PC-3 (cell line): ENCODE measurements around the gene CYP11A1. TPM values are rescaled to one million over a fixed set of nuclear protein-coding genes. Genes with fewer than 3 reads are reported as not detected.

ENCODE experiments used
- ATAC-seq: fragments of 200-7000 bp; cut with Tn5 transposase; 2 replicates; pipeline ENCODE4 v1.9.1; 2020; ENCODE audit warnings: mild to moderate bottlenecking, moderate library complexity
- BruUV-seq: library from RNA; stranded (reverse); fragments of 400-500 nt; replicated peaks from 2 replicates; lab custom pipeline; 2021; lab: Mats Ljungman, UMichigan
- CTCF ChIA-PET: fragments of 300-600 bp; sonication (Branson Sonifier 250); formaldehyde crosslinking; loops from one replicate; lab custom pipeline; 2022; ENCODE audit warnings: antibody characterized with exemption; lab: Charles Lee
- POLR2A ChIA-PET: fragments of 300-600 bp; sonication (Branson Sonifier 250); formaldehyde crosslinking; loops from one replicate; lab custom pipeline; 2022; ENCODE audit warnings: antibody characterized with exemption; ENCODE audit not compliant: unreplicated experiment; lab: Charles Lee
- DNase-seq: peaks from one replicate; pipeline ENCODE4 v3.0.0-alpha.2; 2015
- H2AFZ ChIP-seq: fragments of 300-600 bp; sonication (generic); 2 replicates; pipeline ENCODE4 v1.6.0; 2016; ENCODE audit warnings: antibody characterized with exemption, low read length
- H3F3A ChIP-seq: fragments of 300-600 bp; sonication (generic); one replicate; pipeline ENCODE4 v1.6.0; 2017; ENCODE audit warnings: antibody characterized with exemption, low read length, control low read depth, mild to moderate bottlenecking; ENCODE audit not compliant: unreplicated experiment
- H3K27ac ChIP-seq: fragments of 300-600 bp; sonication (generic); 2 replicates; pipeline ENCODE4 v1.5.1; 2016; ENCODE audit warnings: mild to moderate bottlenecking, low read length
- H3K27me3 ChIP-seq: fragments of 300-600 bp; sonication (generic); 2 replicates; pipeline ENCODE4 v1.6.1; 2016; ENCODE audit warnings: low read length, mixed read lengths
- H3K36me3 ChIP-seq: fragments of 300-600 bp; sonication (generic); 2 replicates; pipeline ENCODE4 v1.6.1; 2016; ENCODE audit warnings: low read depth, mixed run types, low read length, mixed read lengths
- H3K4me1 ChIP-seq: fragments of 300-600 bp; sonication (generic); 2 replicates; pipeline ENCODE4 v1.5.1; 2016; ENCODE audit warnings: low read length; ENCODE audit not compliant: insufficient read depth
- H3K4me2 ChIP-seq: fragments of 300-600 bp; sonication (generic); 2 replicates; pipeline ENCODE4 v1.6.0; 2016; ENCODE audit warnings: low read length
- H3K4me3 ChIP-seq: fragments of 300-600 bp; sonication (generic); 2 replicates; pipeline ENCODE4 v1.5.1; 2016; ENCODE audit warnings: mild to moderate bottlenecking, low read length, mixed read lengths
- H3K79me2 ChIP-seq: fragments of 300-600 bp; sonication (generic); 2 replicates; pipeline ENCODE4 v1.6.1; 2017; ENCODE audit warnings: low read length, mixed read lengths
- H3K9ac ChIP-seq: fragments of 300-600 bp; sonication (generic); 2 replicates; pipeline ENCODE4 v1.6.0; 2016; ENCODE audit warnings: mild to moderate bottlenecking, low read length
- H3K9me2 ChIP-seq: fragments of 300-600 bp; sonication (generic); replicated peaks from 2 replicates; pipeline ENCODE4 v1.6.1; 2016; ENCODE audit warnings: mixed run types, low read length, mixed read lengths
- H3K9me3 ChIP-seq: fragments of 300-600 bp; sonication (generic); 2 replicates; pipeline ENCODE4 v1.6.1; 2016; ENCODE audit warnings: low read length, mixed read lengths
- H4K20me1 ChIP-seq: fragments of 300-600 bp; sonication (generic); 2 replicates; pipeline ENCODE4 v1.6.1; 2016; ENCODE audit warnings: low read length, mixed read lengths
- CTCF ChIP-seq: fragments of 300-600 bp; sonication (generic); conservative IDR thresholded peaks from 2 replicates; pipeline ENCODE4 v1.5.1; 2017; ENCODE audit warnings: antibody characterized with exemption, low read depth, mild to moderate bottlenecking, low read length
- EZH2 ChIP-seq: fragments of 300-600 bp; sonication (generic); IDR thresholded peaks from one replicate; pipeline ENCODE4 v1.6.1; 2017; ENCODE audit warnings: antibody characterized with exemption, mild to moderate bottlenecking, low read length; ENCODE audit not compliant: unreplicated experiment
- EZH2phosphoT487 ChIP-seq: fragments of 300-600 bp; sonication (generic); IDR thresholded peaks from 2 replicates; pipeline ENCODE4 v1.6.1; 2018; ENCODE audit warnings: mild to moderate bottlenecking, antibody characterized with exemption, low read length, borderline replicate concordance
- intact Hi-C: fragments of 100-400 bp; cut with micrococcal nuclease; formaldehyde crosslinking; loops from 2 replicates; pipeline ENCODE4 v1.9.0; 2023
- total RNA-seq: library from RNA; depleted of rRNA; stranded (reverse); fragments of >200 nt; gene quantifications from 2 replicates; pipeline ENCODE4 v1.2.3, GENCODE V29; 2014

The CYP11A1 gene
- total RNA-seq, 1 experiment from 2014 or later = 0.18 TPM

- Histone ChIP-seq H3F3A (no peaks in the 10 kb centered on the region), H3K27me3 (no peaks in the 10 kb centered on the region), H3K9me2 (no peaks in the 10 kb centered on the region), H3K4me3 (no peak overlapping the region), H3K36me3 (no peaks in the 10 kb centered on the region), H3K4me2 (no peak overlapping the region), H3K9me3 (no peaks in the 10 kb centered on the region), H3K9ac (no peak overlapping the region), H3K27ac (no peak overlapping the region), H3K4me1 (no peaks in the 10 kb centered on the region), H4K20me1 (no peaks in the 10 kb centered on the region), H2AFZ (no peak overlapping the region), H3K79me2 (no peaks in the 10 kb centered on the region)
- no peak for DNase-seq
- POLR2A ChIA-PET = no interaction called here
- BruUV-seq = no TSS peak
- CTCF ChIA-PET = no interaction called here
- intact Hi-C loops = no loop called here
- TF ChIP-seq CTCF = no peak
- no peak for TF ChIP-seq EZH2phosphoT487
- no peak for TF ChIP-seq EZH2
- no peak for ATAC-seq
Observed at GRCh38 chr15:74328331-74329056, 39.0 kb downstream of the CYP11A1 start.

DNA sequence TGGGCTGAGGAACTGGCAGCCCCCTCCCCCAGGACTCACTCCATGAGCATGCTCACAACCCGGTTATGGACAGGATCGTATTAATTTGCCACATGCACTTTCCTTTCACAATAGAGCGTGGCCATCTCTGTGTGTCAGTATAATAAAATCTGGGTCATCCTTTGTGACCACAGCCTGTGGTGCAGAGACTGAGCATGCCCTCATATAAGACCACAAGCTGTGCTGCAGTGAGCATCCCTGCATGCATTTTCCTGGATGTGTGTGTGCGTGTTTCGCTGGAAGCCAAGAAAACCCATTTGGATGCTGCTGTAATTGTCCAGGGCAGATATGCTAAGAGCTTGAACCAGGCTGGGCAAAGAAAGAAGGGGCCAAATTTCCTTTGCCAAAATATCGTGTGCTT lies 39.7 kb downstream of the CYP11A1 start:
- ATAC-seq (no peak), DNase-seq (no peak)
- intact Hi-C loops = no loop called here
- Histone ChIP-seq H3K27me3 (no peaks in the 10 kb centered on the region), H3K4me2 (no peak overlapping the region), H3K4me3 (no peak overlapping the region), H3K9me3 (no peaks in the 10 kb centered on the region), H3K9me2 (no peaks in the 10 kb centered on the region), H3K36me3 (no peaks in the 10 kb centered on the region), H3K27ac (no peak overlapping the region), H3K4me1 (no peaks in the 10 kb centered on the region), H4K20me1 (no peaks in the 10 kb centered on the region), H3F3A (no peaks in the 10 kb centered on the region), H3K79me2 (no peaks in the 10 kb centered on the region), H2AFZ (no peak overlapping the region), H3K9ac (no peak overlapping the region)
- no TSS peak for BruUV-seq
- POLR2A ChIA-PET = no interaction called here
- TF ChIP-seq EZH2 (no peak), CTCF (no peak), EZH2phosphoT487 (no peak)
- CTCF ChIA-PET = no interaction called here

DNA sequence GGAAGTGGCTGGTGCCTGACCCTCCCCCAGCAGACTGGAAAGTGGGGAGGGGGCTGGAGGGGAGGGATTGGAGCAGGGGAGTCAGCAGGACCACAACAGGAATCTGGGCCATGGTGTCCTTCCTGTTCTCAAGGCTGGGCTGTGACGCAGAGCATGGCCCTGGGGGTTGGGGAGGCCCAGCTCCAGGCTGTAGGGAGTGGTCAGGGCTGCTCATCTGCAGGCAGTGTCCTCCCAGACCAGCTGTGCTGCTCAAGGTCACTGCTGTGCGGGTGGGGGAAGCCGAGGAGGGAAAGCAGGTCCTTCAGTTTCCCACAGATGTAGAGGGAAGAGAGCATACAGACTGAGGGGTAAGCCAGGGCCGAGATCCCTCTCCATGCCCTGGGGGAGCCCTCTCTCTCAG lies 40.7 kb downstream of the CYP11A1 start:
- H3K9me3 ChIP-seq = no peaks in the 10 kb centered on the region
- H3K27me3 ChIP-seq = no peaks in the 10 kb centered on the region
- H3K27ac ChIP-seq = no peak overlapping the region
- intact Hi-C loops = no loop called here
- no peak overlapping the region for H2AFZ ChIP-seq
- no peaks in the 10 kb centered on the region for H3K36me3 ChIP-seq
- POLR2A ChIA-PET = no interaction called here
- TF ChIP-seq EZH2phosphoT487 (no peak), CTCF (no peak), EZH2 (no peak)
- H3K4me1 ChIP-seq = no peaks in the 10 kb centered on the region
- DNase-seq = no peak
- no peak overlapping the region for H3K4me2 ChIP-seq
- no peak for ATAC-seq
- BruUV-seq = no TSS peak
- H3K9me2 ChIP-seq = no peaks in the 10 kb centered on the region
- H3K79me2 ChIP-seq = no peaks in the 10 kb centered on the region
- H3K9ac ChIP-seq = no peak overlapping the region
- no peak overlapping the region for H3K4me3 ChIP-seq
- CTCF ChIA-PET = no interaction called here
- no peaks in the 10 kb centered on the region for H4K20me1 ChIP-seq
- no peaks in the 10 kb centered on the region for H3F3A ChIP-seq
